ENCODE measurements around the gene PALLD. TPM values are rescaled to one million over a fixed set of nuclear protein-coding genes. Genes with fewer than 3 reads are reported as not detected.

The PALLD gene
- total RNA-seq, 1 donor from 2014 or later: 16.4 TPM

GRCh38 chr4:168811207-168811606 is 314.4 kb downstream of the PALLD start:
- H3K27me3 Mint-ChIP-seq (ENCODE audit: unreplicated experiment): peaks cover 4% of the 10 kb centered on the region
- H3K4me1 Mint-ChIP-seq (ENCODE audit: unreplicated experiment): peaks cover 16% of the 10 kb centered on the region
- H3K36me3 Mint-ChIP-seq (ENCODE audit: low read depth, unreplicated experiment): no peaks in the 10 kb centered on the region
- TF ChIP-seq CTCF (IDR thresholded peaks at IDR 0.05; ENCODE audit: unreplicated experiment): no peak
- H3K4me3 Mint-ChIP-seq (ENCODE audit: unreplicated experiment): no peak overlapping the region
- DNase-seq (ENCODE audit: low spot score): no peak
- no peaks in the 10 kb centered on the region for H3K9me3 Mint-ChIP-seq (ENCODE audit: unreplicated experiment)
- peak overlapping the region; percentile 59 for H3K27ac Mint-ChIP-seq (ENCODE audit: unreplicated experiment)

DNA sequence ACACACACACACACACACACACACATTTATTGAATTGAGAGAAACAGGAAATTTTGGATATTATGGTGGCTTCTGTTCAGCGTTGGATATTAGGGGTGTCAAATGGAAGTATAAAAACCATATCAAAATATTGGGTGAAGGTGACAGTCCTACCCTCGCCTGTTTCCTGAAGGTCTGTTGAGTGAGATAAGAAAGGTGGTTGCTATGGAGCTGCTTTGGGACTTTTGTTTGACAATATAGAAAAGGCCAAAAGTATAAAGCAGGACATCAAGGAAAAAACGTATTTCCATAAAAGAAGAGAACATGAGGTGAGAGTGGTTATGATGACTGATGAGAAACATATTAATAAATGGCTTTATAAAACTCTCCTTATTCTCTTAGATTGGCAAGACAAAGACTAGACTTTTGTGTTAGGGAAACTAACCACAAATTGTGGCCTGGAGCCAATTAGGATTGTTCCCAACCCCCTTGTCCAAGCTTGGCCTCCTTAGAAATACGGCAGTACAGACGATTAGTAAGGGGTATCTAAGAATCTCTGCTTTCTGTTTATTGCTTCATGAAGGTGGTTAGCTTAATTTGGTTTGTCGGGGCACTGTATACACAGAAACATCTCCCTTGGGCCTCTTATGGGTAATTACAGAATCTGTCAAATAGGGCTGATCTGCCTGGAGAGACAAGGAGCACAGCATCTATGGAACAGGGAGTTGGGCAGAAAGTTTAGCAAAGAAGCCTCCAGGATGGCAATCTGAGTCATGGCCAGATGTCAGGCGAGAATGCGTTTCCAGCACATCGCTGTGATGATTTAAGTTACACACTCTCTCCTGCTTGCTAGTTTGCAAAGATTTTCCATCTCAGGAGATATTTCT is 315.2 kb downstream of the PALLD start:
- Mint-ChIP-seq H3K9me3 (ENCODE audit: unreplicated experiment) (no peaks in the 10 kb centered on the region), H3K27ac (ENCODE audit: unreplicated experiment) (peak overlapping the region; percentile 59), H3K27me3 (ENCODE audit: unreplicated experiment) (peaks cover 6% of the 10 kb centered on the region), H3K4me1 (ENCODE audit: unreplicated experiment) (peaks cover 21% of the 10 kb centered on the region), H3K36me3 (ENCODE audit: low read depth, unreplicated experiment) (no peaks in the 10 kb centered on the region), H3K4me3 (ENCODE audit: unreplicated experiment) (no peak overlapping the region)
- no peak for TF ChIP-seq CTCF (IDR thresholded peaks at IDR 0.05; ENCODE audit: unreplicated experiment)
- DNase-seq (ENCODE audit: low spot score): no peak

DNA sequence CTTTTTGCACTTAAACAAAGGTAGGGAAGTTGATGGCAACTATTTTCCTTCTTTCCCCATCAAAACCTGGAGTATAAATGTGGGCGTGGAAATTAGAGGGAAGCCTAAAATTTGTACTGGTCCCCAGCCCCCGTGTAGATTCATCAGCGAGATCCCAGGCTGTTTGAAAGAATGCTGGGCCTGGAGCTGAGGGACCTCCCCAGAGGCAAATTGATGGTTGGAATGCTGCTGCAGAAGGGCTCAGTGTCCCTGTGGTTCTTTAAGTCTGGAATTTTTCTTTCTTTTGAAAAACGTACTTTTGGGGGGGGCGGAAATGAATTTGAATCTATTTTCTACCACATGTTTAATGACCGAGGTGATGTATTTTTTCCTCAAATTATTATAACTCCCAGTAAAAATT is 316.0 kb downstream of the PALLD start:
- H3K27ac Mint-ChIP-seq (ENCODE audit: unreplicated experiment): no peak overlapping the region
- DNase-seq (ENCODE audit: low spot score): no peak

DNA sequence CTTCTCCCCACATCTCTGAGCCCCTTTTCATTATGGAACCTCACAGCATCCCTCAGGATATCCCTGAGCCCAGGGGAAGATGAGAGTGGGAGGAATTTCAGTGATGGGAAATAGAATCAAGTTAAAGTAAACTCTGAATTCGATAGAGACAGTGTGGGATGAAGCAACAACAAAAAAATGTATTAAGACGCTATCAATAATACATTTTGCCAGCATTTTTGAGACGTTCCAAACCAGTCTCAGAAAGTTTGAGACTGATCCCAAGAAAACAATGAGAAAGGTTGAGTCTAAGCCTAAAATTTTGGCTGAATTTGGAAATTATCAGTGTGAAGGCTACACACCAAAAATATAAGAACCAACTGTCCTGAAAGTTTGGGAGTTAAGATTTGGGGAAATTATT is 317.0 kb downstream of the PALLD start:
- no peak for TF ChIP-seq CTCF (IDR thresholded peaks at IDR 0.05; ENCODE audit: unreplicated experiment)
- DNase-seq (ENCODE audit: low spot score): no peak
- H3K27ac Mint-ChIP-seq (ENCODE audit: unreplicated experiment): no peak overlapping the region
- H3K4me3 Mint-ChIP-seq (ENCODE audit: unreplicated experiment): no peak overlapping the region
- H3K9me3 Mint-ChIP-seq (ENCODE audit: unreplicated experiment): no peaks in the 10 kb centered on the region
- H3K36me3 Mint-ChIP-seq (ENCODE audit: low read depth, unreplicated experiment): no peaks in the 10 kb centered on the region
- H3K4me1 Mint-ChIP-seq (ENCODE audit: unreplicated experiment): peaks cover 25% of the 10 kb centered on the region
- peaks cover 6% of the 10 kb centered on the region for H3K27me3 Mint-ChIP-seq (ENCODE audit: unreplicated experiment)

More for the DNA sequence above, 316.0 kb downstream of the PALLD start:
- H3K36me3 Mint-ChIP-seq (ENCODE audit: low read depth, unreplicated experiment): no peaks in the 10 kb centered on the region
- H3K27me3 Mint-ChIP-seq (ENCODE audit: unreplicated experiment): peaks cover 6% of the 10 kb centered on the region
- peaks cover 25% of the 10 kb centered on the region for H3K4me1 Mint-ChIP-seq (ENCODE audit: unreplicated experiment)
- no peaks in the 10 kb centered on the region for H3K9me3 Mint-ChIP-seq (ENCODE audit: unreplicated experiment)
- TF ChIP-seq CTCF (IDR thresholded peaks at IDR 0.05; ENCODE audit: unreplicated experiment): no peak
- no peak overlapping the region for H3K4me3 Mint-ChIP-seq (ENCODE audit: unreplicated experiment)
